ENCODE measurements around the gene LATS1.
"Not testable (repeated sequence)": the region's sequence is repeated elsewhere in the genome, so short reads cannot be mapped to it uniquely, and the experiment has no call there.

LATS1 gene

DNA sequence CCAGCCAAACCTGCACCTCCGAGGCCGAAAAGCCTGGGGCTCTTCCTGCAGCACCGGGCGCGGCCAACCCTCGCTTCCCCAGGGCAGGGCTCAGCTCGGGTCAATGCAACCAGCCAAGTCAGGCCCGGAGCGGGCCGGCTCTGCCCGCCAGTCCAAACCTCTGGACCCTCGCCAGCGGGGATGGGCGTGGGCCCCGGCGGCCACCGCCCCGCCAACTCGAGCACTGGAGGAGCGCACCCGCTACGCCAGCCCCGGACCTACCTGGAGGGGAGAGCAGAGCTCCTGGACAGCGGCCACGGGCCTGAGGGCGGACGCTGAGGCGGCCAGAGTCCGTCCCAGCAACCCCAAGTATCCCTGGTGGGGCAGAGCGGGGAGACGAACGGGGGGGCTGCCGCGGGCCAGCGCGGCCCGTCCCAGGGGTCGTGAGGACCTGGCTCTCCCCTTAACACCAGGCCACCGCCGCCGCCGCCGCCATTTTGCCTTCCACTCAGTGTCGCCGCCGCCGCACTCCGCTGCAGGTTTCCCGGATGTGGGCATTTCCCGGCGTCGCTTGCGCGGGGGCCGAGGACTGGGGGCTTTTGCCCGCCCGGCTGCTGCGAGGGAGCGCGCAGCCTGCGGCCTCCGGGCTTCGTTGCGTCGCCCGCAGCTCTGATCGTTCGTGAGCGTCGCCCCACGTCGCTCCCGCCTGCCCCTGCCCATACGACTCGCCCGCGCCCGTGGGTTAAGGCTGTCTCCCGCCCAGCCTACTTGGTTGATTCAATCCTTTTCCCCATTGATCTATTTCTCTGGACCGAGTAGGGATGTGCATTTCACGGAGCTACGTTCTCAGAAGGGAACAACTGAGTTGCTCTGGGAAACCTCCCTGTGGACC is at the start of gene LATS1:
Gene LATS1 (minus strand): TSS at position 514 of the 871 bp plus-strand sequence. CDS start 15,975 bp downstream, outside the sequence.
- DNase-seq, result peak; percentile 82

DNA sequence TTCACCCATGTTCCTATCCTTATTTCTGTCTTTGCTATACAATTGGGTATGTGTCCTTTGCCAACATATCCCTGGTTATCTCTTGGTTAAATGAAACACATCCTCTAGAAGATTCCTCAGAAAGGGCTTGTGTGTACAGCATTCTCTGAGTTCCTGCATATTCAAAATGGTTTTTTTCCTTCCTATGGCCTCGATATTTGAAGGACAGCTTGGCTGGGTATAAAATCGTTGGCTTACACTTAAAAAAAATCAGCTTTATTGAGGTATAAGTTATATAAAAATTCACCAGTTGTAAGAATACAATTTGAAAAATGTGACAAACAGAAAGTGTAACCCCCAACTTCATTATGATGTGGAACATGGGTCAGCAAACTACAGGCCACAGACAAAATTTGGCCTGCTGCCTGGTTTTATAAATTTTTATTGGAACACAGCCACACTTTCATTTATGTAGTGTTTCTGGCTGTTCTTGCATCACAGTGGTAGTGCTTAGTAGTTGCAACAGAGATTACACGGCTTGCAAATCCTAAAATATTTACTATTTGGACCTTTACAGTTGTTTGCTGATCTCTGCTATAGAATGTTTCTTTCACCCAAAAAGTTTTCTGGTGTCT is 48.4 kb upstream of the LATS1 start:
- DNase-seq, result no peak

DNA sequence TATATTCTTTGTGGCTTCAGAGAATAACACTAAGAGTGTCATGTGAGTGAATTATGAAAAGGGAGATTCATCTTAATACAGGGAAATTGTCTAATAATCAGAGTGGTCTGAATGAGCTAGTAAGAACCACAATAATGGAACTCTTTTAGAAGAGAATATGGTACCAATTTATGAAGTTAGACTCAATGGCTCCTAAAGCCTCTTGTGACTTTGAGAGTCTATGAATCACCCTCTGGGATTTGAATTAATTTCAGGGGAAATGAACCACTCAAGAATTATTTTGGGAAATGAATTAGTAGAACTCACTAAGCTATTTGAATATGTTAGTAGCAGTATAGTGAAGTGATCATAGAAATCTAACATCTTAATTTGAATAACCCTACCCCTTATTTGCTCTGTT is 46.0 kb upstream of the LATS1 start:
- DNase-seq, result no peak

DNA sequence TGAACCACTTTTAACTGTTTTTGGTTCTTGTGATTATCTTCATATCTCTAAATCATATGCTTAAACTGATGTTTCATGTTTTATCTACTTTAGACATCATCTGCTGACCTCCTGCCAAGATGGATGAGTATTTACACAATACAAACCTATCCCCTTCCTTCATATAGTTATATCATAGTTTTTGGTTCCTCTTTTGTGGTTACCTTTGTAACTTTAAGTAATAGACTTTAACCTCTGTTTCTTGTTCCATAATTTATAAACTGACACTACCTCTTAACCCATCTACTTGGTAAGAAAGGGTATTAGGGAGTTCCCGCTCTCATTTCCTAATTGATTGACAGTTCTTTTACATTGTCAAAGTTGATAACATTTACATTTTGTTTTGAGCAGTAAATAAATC is 43.5 kb upstream of the LATS1 start:
- no peak for DNase-seq

DNA sequence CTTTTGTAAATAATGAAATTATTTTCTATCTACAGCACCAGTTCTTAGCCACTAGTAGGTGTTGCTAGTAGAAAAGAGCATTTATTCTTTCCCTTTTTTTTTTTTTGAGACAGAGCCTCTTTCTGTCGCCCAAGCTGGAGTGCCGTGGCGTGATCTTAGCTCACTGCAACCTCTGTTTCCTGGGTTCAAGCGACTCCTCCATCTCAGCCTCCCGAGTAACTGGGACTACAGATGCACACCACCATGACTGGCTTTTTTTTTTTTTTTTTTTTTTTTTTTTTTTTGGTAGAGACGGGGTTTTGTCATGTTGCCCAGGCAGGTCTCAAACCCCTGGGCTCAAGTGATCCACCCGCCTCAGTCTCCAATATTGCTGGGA is 38.3 kb upstream of the LATS1 start:
- DNase-seq, result no peak

DNA sequence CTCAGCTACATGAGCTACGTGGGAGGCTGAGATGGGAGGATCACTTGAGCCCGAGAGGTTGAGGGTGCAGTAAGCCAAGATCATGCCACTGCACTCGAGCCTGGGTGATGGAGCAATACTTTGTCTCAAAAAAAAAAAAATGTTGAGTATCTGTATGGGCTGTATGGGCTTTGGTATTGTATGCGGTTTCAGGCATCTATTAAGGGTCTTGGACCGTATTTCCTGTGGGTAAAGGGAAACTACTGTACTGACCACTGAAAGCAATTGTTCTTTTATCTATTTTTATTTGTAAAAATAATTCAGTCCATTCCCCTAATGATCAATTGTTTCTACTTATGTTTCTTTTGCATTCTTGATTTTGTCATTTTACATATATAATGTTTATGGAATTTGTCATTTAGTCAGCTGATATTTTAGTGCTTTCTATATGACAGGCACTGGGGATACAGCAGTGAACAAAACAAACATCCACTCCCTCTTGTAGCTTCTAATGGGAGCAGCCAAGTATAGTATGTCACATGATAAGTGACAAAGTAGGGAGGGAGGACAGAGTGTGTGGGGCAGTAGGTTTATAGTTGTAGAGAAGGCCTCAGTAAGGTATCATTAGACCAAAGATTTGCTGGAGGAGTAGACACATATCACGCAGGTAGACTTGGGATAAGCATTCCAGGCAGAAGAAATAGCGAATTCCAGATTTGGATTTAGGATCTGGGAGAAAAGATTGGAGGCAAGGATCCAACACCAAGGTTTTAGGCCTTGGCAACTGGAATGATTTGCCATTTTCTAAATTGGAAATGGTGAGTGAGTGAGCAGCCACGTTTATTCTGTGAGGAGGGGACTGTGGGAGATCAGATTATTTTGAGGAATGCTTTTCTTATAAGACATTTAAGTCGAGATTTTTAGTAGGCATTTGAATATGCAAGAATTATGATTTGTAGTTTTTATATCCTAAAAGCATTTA is 37.7 kb upstream of the LATS1 start:
- no peak for DNase-seq

DNA sequence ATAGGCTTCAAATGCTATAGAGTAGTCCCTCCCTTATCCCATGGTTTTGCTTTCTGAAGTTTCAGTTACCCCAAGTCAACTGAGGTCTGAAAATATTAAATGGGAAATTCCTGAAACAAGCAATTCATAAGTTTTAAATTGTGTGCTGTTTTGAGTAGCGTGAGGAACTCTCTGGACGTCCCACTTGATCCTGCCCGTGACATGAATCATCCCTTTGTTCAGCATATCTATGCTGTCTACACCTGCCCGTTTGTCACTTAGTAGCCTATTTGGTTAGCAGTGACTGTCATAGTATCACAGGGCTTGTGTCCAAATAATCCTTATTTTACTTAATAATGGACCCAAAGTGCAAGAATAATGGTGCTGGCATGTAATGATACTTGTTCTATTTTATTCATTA is 36.6 kb upstream of the LATS1 start:
- DNase-seq, result no peak

DNA sequence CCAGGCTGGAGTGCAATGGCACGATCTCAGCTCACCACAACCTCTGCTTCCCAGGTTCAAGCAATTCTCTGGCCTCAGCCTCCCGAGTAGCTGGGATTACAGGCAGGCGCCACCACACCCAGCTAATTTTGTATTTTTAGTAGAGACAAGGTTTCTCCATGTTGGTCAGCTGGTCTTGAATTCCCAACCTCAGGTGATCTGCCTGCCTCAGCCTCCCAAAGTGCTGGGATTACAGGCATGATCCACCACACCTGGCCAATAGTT is 35.4 kb upstream of the LATS1 start:
- DNase-seq, result not testable (repeated sequence)

DNA sequence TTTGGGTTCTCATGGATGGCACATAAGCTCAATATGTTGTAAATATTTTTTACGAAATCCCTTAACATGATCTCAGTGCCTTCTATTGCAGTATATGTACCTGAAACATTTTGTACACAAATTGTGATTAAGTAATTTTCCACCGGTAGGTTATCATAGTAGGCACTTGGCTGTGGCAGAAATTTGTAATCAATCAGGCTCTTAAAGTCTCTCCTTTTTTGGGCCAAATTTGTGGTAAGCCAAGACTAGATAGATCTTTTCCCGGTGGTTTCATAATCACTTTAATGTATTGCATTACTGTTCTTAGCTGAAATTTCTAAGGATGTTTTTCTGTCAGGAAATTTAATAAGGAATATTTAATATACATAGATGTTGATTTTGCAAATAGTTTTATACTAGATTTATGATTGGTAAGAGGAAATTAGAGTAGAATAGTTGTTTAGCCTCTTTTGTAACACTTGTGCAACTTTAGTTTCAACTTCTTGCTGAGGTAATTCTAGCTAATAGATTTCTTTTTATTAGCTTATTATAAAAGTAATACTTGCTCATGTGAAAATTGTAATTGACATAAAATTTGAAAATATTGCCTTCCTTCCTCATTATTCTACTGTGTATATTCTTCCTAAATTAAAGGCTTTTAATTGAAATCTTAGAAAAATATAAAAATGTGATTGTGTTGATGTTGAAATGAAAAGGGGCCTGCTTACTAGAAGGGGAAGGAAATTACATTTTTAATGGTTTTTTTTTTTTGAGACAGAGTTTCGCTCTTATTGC is 34.9 kb upstream of the LATS1 start:
- DNase-seq, result no peak

DNA sequence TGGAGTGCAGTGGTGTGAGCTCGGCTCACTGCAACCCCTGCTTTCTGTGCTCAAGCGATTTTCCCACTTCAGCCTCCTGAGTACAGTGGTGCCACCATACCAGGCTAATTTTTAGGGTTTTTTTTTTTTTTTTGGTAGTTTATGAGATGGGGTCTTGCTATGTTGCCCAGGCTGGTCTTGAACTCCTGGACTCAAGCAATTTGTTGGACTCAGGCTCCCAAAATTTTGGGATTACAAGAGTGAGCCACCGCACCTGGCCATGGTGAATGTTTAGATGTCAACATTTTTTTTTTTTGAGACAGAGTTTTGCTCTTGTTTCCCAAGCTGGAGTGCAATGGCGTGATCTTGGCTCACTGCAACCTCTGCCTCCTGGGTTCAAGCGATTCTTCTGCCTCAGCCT is 34.0 kb upstream of the LATS1 start:
- DNase-seq, result not testable (repeated sequence)

DNA sequence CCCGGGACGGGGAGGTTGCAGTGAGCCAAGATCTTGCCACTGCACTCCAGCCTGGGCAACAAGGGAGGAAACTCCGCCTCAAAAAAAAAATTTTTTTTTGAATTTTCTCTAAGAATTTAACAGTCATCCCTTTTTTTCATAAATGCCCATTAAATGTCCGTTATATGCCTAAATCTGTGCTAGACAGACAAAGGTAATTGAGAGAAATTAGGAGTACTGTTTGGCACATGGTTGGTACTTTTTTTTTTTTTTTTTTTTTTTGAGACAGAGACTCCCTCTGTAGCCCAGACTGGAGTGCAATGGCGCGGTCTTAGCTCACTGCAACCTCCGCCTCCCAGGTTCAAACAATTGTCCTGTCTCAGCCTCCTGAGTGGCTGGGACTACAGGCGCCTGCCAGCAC is 33.3 kb upstream of the LATS1 start:
- no peak for DNase-seq

DNA sequence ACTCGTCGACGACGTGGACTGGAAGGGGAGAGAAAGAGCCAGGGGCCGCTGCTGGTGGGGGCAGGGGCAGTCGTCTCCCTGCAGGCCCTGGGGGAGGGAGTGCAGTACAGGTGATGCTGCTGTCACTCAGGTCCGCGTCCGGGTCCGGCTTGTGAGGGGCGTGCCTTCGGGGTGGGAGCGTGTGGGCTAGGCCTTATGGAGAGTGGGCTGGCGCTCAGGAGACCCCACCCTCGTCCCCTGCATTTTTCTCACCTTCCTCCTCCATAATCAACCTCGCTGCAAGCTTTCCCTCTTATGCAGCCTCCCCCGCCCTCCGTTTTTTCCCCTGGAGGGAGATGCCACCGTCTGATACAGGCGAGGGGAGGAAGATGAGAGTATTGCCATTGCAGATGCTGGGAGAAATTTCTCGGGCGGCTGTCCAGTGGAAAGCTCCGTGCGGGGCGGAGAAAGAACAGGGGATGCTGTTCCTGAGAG is 32.3 kb upstream of the LATS1 start:
- DNase-seq, result peak; percentile 53

DNA sequence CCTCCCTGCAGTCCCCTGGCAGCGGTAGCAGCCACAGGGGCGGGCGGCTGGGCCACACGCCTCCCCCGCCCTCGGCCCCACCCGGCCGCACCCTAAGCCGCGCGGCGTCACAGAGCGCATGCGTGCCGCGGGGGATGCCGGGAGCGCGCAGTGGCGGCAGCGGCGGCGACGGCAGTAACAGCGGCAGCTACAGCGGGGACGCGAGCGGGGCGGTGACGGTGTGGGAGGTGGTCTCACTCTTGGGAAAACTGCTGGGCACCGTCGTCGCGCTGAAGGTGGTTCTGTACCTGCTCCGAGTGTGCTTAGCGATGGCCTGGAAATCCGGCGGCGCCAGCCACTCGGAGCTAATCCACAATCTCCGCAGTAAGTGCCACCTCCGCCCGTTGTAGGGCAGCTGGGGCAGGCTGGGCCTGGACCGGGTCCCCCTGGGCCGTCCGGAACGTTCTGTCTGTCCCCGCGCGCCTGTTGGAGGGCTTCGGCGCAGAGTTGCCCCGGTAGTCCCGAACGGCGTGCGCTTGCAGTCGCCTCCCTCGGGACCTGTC is 31.8 kb upstream of the LATS1 start, which contains the start of gene PCMT1:
Gene PCMT1 (plus strand): TSS at position 148 of the 542 bp plus-strand sequence. CDS start 161 bp downstream, at position 309.
- peak; percentile 71 for DNase-seq

DNA sequence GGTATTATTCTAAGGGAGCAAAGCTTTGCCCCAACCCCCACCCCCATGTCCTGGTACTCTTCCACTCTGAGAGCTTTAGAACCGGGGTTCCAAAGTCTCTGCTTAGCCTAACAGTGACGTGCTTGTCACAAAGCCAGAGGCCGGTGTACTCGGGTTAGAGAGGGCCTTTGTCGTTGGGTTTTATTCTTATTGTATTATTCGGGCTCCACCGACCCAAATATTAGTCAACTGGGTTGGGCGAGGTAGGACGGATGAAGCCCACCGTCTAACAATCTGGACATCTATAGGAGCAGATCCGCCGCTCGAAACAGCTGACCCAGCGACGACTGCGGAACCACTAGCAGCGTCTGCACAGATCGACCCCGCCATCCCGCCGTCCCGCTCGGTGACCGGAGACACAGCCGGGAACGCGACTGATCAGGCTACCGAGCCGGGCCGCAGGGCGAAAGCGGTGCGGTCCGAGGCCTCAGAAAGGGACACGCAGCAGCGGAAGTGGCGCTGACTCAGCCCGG is 31.2 kb upstream of the LATS1 start:
- not testable (repeated sequence) for DNase-seq

DNA sequence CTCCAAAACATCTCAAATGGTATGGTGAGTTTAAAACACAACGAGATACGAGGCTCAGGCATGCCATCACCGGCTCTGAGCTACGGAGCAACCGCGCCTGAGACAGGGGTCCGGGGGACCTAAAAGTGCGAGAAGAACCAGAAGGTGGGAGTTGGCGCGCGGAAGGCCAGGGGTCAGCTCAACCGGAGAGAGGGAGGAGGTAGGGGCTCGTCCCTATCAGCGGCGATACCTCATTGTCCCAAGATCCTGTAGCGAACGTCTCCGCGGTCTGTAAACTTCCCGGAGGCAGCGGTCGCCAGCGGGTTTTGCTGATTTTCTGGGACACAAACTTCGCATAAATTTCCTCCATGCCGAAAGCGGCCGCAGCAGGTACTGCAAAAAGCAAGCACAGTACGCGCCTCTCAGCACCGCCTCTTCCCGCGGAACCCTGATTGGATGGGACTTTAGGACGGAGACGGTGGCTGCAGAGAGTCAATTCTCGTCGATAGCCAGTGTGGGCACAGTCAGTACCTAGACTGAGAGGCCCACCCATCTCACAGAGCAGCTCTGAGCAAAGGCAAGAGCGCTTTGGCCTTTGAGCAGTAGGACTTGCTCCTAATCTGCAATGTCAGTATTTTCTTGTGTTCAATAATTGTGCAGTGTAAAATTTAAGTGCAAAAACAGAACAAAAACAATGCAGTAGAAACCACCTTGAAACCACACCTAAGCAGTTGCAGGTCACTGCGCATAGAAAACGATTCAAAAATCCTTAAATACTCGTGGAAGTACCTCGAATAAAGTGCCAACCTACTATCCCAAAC is 28.4 kb upstream of the LATS1 start, which contains the start of gene NUP43:
Gene NUP43 (minus strand): TSS at position 383 of the 800 bp plus-strand sequence. CDS start 34 bp downstream, at position 349.
- peak; percentile 87 for DNase-seq

DNA sequence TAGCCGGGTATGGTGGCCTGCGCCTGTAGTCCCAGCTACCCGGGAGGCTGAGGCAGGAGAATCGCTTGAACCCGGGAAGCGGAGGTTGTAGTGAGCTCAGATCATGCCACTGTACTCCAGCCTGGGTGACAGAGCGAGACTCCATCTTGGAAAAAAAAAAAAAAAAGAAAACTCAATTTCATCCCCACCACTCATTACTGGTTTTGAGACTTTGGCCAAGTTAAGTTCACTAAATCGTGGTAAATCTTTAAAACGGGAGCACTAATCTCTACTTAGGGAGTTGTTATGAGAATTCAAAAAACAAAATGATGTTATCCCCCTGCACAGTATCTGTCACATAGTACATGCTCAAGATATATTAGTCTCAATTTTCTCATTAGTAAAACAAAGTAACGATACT is 27.4 kb upstream of the LATS1 start:
- not testable (repeated sequence) for DNase-seq

DNA sequence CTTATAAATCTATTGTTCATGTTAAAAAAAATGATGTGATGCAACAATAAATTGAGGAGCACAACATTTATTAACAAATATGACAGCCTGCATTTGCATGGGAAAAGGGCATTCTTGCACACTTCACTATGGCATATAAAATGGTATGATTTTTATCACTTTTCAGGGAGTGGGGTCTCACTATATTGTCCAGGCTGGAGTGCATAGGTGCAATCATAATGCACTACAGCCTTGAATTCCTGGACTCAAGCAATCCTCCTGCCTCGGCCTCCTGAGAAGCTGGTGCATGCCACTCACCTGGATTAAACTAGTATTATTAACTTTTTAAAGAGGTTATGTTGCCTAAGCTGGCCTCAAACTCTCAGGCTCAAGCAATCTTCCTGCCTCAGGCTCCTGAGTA is 17.0 kb upstream of the LATS1 start:
- no peak for DNase-seq

DNA sequence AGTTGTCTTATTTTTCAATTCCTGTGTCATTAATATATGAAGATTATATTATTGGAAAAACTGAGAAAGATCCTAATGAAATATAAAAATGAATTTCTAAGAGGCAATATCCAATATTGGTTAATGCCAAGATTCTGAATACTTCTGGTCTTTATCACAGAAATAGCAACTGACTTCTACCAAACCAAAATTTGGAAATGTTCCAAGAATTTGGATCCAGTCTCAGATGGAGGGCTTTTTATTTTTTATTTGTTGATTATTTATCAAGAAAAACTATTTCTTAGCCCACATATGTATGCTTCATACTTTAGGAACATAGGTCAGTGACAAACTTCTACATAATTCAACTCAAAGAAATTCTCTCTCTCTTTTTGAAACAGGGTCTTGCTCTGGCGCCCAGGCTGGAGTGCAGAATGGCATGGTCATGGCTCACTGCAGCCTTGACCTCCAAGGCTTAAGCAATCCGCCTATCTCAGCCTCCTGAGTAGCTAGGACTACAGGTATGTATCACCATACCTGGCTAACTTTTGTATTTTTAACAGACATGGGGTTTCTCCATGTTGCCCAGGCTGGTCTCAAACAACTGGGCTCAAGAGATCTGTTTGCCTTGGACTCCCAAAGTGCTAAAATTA is 15.3 kb upstream of the LATS1 start:
- no peak for DNase-seq

DNA sequence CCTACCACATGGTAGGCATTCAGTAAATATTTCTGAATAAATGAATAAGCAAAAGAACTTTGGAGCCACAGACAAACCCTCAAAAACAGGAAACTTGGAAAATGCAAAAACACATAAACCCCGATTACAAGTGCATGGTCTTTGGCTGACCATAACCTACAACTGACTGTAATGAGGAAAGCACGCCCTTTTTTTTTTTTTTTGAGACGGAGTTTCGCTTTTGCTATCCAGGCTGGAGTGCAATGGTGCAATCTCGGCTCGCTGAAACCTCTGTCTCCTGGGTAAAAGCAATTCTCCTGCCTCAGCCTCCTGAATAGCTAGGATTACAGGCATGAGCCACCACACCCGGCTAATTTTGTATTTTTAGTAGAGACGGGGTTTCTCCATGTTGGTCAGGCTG is 11.9 kb upstream of the LATS1 start:
- DNase-seq, result no peak

DNA sequence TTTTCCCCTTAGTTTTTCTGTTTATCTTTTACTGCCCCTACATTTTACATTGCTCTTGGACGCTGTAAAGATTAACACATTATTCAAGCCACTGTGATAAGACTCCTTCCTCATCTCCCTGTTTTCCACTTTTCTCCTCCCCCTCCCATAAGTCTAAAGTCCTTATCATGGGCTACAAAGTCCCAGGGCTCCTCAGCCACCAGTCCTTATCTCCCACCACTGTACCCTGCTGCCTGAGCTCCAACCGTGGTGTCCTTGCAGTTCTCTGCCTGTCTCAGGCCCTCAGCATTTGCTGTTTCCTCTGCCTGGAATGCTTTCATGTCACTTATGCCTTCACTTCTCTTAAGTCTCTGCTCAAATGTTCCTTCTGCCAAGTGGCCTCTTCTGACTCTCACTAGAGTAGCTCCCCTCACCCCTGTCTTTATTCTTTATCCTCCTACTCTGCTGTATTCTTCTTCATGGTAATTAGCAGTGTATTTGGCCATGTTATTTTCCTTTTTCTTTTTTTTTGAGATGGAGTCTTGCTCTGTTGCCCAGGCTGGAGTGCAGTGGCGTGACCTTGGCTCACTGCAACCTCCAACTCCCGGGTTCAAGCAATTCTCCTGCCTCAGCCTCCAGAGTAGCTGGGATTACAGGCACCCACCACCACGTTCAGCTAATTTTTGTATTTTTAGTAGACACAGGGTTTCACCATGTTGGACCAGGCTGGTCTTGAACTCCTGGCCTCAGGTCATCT is 10.8 kb upstream of the LATS1 start:
- DNase-seq, result no peak

Data from NCI-H526 treated with DMSO at 0.1 percent for 48 hours (cell line).